ENCODE results near the gene PRKG1.

The PRKG1 gene

DNA sequence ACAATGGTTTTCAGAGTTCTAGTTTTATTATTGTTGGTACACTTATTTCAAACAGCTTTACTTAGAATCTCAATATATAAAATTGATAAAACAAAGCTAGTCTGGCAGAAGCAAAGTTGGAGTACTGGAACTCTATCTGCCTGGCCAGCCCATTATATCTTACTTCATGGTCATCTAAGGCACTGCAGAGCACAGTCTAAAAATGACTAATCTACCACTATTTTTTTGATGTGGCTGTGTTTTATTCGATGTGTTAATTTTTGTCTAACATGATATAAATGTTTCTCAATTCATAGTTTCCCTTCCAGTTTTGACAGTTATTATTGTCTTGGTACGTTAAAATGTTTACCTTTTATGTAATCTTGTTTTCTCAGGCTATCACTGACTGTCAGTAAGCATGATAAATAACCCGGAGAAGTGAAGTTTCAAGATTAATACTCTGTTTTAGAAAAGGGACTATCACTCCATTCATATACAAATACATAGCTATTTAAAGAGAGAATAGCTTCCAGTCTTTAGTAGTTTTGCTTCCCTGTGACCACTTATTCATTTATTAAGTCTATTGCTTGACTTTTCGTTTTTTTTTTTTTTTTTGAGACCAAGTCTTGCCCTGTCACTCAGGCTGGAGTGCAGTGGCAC lies 685.7 kb downstream of the PRKG1 start:
- TF ChIP-seq SIN3A (IDR thresholded peaks at IDR 0.05; ENCODE audit: borderline replicate concordance, insufficient read depth, low read length), result no peak
- TF ChIP-seq POLR2AphosphoS5 (IDR thresholded peaks at IDR 0.05; ENCODE audit: low read depth, low read length), result no peak
- no peak for TF ChIP-seq FOXP2 (optimal IDR thresholded peaks at IDR 0.05; ENCODE audit: borderline replicate concordance, extremely low read depth, extremely low read length, insufficient read depth)
- TF ChIP-seq REST (IDR thresholded peaks at IDR 0.05; ENCODE audit: insufficient read depth in 1 of 2, low read depth in 2 of 2, low read length in 2 of 2), result no peak

GRCh38 chr10:51760864-51761640 lies 686.8 kb downstream of the PRKG1 start:
- no peak for TF ChIP-seq REST (IDR thresholded peaks at IDR 0.05; ENCODE audit: insufficient read depth in 1 of 2, low read depth in 2 of 2, low read length in 2 of 2)
- no peak for TF ChIP-seq SIN3A (IDR thresholded peaks at IDR 0.05; ENCODE audit: borderline replicate concordance, insufficient read depth, low read length)
- no peak for TF ChIP-seq TAF1 (IDR thresholded peaks at IDR 0.05; ENCODE audit: borderline replicate concordance, insufficient read depth, low read length)
- no peak for TF ChIP-seq POLR2AphosphoS5 (IDR thresholded peaks at IDR 0.05; ENCODE audit: low read depth, low read length)
- no peak for TF ChIP-seq FOXP2 (optimal IDR thresholded peaks at IDR 0.05; ENCODE audit: borderline replicate concordance, extremely low read depth, extremely low read length, insufficient read depth)

GRCh38 chr10:51763746-51764145 lies 689.5 kb downstream of the PRKG1 start:
- no peak for TF ChIP-seq POLR2AphosphoS5 (IDR thresholded peaks at IDR 0.05; ENCODE audit: low read depth, low read length)
- TF ChIP-seq FOXP2 (optimal IDR thresholded peaks at IDR 0.05; ENCODE audit: borderline replicate concordance, extremely low read depth, extremely low read length, insufficient read depth), result no peak
- no peak for TF ChIP-seq REST (IDR thresholded peaks at IDR 0.05; ENCODE audit: insufficient read depth in 1 of 2, low read depth in 2 of 2, low read length in 2 of 2)
- TF ChIP-seq TAF1 (IDR thresholded peaks at IDR 0.05; ENCODE audit: borderline replicate concordance, insufficient read depth, low read length), result no peak
- TF ChIP-seq SIN3A (IDR thresholded peaks at IDR 0.05; ENCODE audit: borderline replicate concordance, insufficient read depth, low read length), result no peak

DNA sequence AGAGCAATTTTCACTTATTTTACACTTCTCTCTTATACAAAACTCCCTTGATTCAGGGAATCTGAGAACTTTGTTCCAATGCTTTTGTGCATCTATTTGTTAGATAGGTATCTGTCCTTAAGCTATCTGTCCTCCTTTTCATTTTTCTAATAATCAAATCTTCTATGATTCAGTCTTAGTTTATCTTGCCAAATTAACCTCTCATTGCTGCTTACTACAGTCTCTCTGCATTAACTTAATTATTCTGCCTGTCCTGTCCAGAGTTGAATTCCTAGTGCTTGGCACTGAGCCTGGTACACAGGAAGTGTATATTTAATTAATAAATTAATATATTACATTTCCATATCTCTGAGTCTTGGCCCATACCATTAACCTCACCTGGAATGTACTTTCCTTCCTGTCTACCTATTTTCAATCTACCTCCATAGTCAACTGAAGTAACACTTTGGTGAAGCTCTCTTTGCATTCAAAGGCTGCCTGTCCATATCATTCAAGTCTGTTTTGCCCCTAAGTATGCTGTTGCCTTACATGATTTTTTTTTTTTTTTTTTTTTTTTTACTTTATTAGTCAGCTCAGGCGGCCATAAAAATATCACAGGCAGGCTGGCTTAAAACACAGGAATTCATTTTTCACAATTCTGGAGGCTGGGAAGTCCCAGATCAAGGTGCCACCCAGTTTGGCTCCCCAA lies 691.1 kb downstream of the PRKG1 start:
- TF ChIP-seq FOXP2 (optimal IDR thresholded peaks at IDR 0.05; ENCODE audit: borderline replicate concordance, extremely low read depth, extremely low read length, insufficient read depth), result no peak
- no peak for TF ChIP-seq SIN3A (IDR thresholded peaks at IDR 0.05; ENCODE audit: borderline replicate concordance, insufficient read depth, low read length)
- no peak for TF ChIP-seq POLR2AphosphoS5 (IDR thresholded peaks at IDR 0.05; ENCODE audit: low read depth, low read length)

- no peak for TF ChIP-seq TAF1 (IDR thresholded peaks at IDR 0.05; ENCODE audit: borderline replicate concordance, insufficient read depth, low read length)
- no peak for TF ChIP-seq FOXP2 (optimal IDR thresholded peaks at IDR 0.05; ENCODE audit: borderline replicate concordance, extremely low read depth, extremely low read length, insufficient read depth)
- TF ChIP-seq POLR2AphosphoS5 (IDR thresholded peaks at IDR 0.05; ENCODE audit: low read depth, low read length), result no peak
- no peak for TF ChIP-seq REST (IDR thresholded peaks at IDR 0.05; ENCODE audit: insufficient read depth in 1 of 2, low read depth in 2 of 2, low read length in 2 of 2)
- TF ChIP-seq SIN3A (IDR thresholded peaks at IDR 0.05; ENCODE audit: borderline replicate concordance, insufficient read depth, low read length), result no peak
These were observed 692.3 kb downstream of the PRKG1 start for GRCh38 chr10:51766423-51767102.
